ENCODE data around the gene INTS13. TPM values are rescaled to one million over a fixed set of nuclear protein-coding genes. Genes with fewer than 3 reads are reported as not detected.

The INTS13 gene
- total and polyA plus RNA-seq, 2 of the 8 experiments (the other 6 are each of a cell fraction or from before 2014, with no cell fraction given) = 20.5 to 58.2 TPM

- Histone ChIP-seq H2BK5ac (ENCODE audit: low read depth, low read length) (no peak overlapping the region), H3K18ac (ENCODE audit: extremely low read depth, low read length) (no peak overlapping the region), H2BK12ac (ENCODE audit: low read depth, low read length) (no peak overlapping the region), H2BK120ac (replicated peaks; ENCODE audit: low read depth, low read length) (no peak overlapping the region), H3K4me3 (ENCODE audit: extremely low read depth in 1 of 4, insufficient read depth in 2 of 4, low read depth in 3 of 4, low read length in 4 of 4) (0 out of 8 replicates have a peak overlapping the region, but pooled peaks of 1 of the 4 experiments have one; percentile 97), H4K5ac (ENCODE audit: insufficient read length, low read depth, low read length) (no peak overlapping the region), H2AK5ac (ENCODE audit: low read depth, low read length) (no peak overlapping the region), H3K9ac (replicated peaks in 1 of 4; ENCODE audit: extremely low read depth in 1 of 4, low read depth in 3 of 4, low read length in 3 of 4) (no peak overlapping the region), H4K20me1 (replicated peaks in 1 of 2; ENCODE audit: control insufficient read depth in 1 of 2, insufficient read depth in 2 of 2, low read length in 2 of 2) (peaks cover 4% of the 10 kb centered on the region in 2 experiments), H3K14ac (ENCODE audit: insufficient read length) (no peak overlapping the region), H3K9me3 (ENCODE audit: insufficient read depth in 2 of 2, low read depth in 1 of 2, low read length in 1 of 2) (no peaks in the 10 kb centered on the region), H3K4ac (replicated peaks; ENCODE audit: insufficient read length, low read depth, low read length) (no peak overlapping the region), H3K23me2 (ENCODE audit: low read depth, low read length) (peaks cover 5% of the 10 kb centered on the region), H2BK15ac (ENCODE audit: low read length) (no peak overlapping the region), H3K56ac (replicated peaks; ENCODE audit: insufficient read length, low read depth, low read length) (no peak overlapping the region), H2AFZ (ENCODE audit: low read length) (no peak overlapping the region), H3K79me1 (ENCODE audit: low read depth, low read length) (peaks cover 2% of the 10 kb centered on the region; the same call in 1 of the 2 replicates), H3K4me2 (ENCODE audit: insufficient read depth in 1 of 2, low read depth in 2 of 2, low read length in 2 of 2) (no peak overlapping the region), H4K91ac (replicated peaks; ENCODE audit: insufficient read length, low read length) (no peak overlapping the region), H3K23ac (ENCODE audit: insufficient read length) (no peak overlapping the region), H3K36me3 (ENCODE audit: control insufficient read depth in 2 of 4, insufficient read depth in 4 of 4, low read length in 3 of 4) (no peaks in the 10 kb centered on the region), H3K79me2 (ENCODE audit: control insufficient read depth in 1 of 2, insufficient read depth in 2 of 2, low read length in 2 of 2) (peaks cover 5 to 90% of the 10 kb centered on the region in 2 experiments; a peak in 3 of 4 replicates), H3K27me3 (replicated peaks in 1 of 4; ENCODE audit: control insufficient read depth in 3 of 4, extremely low read depth in 1 of 4, insufficient read depth in 3 of 4, low read length in 3 of 4) (no peaks in the 10 kb centered on the region), H3K4me1 (replicated peaks in 1 of 4; ENCODE audit: control insufficient read depth in 3 of 4, insufficient read depth in 4 of 4, low read length in 3 of 4) (peaks cover 0 to 5% (median 3%) of the 10 kb centered on the region in 4 experiments; a peak in 6 of 7 replicates), H3K27ac (ENCODE audit: low read depth, low read length) (no peak overlapping the region), H2BK20ac (ENCODE audit: low read length) (no peak overlapping the region), H4K8ac (ENCODE audit: extremely low read depth, insufficient read depth, low read length) (no peak overlapping the region)
- DNase-seq (ENCODE audit: low read depth in 1 of 2, low spot score in 2 of 2) (no peak), FAIRE-seq (no peak)
- POLR2A ChIA-PET (ENCODE audit: partially characterized antibody) = no interaction called here
- CTCF ChIA-PET (ENCODE audit: partially characterized antibody) = interaction anchor here (1.0 kb wide), 1 partner anchor 70 kb away, joined by 3 read pairs; no protein-coding TSS in a partner anchor
- WGBS, 2 experiments (ENCODE audit: extremely low coverage in 1 of 2, insufficient coverage in 1 of 2, insufficient read length in 1 of 2, insufficient replicate concordance in 2 of 2, low coverage in 1 of 2, low lambda C conversion rate in 2 of 2, missing lambda C conversion rate in 1 of 2) = 92% methylated on average over 3 of the region's 3 CpGs; no CpG with 5 or more reads in 1 of the 2 experiments
- no peak for TF ChIP-seq CHD1 (IDR thresholded peaks at IDR 0.05; ENCODE audit: low read depth, low read length)
Observed at GRCh38 chr12:26940516-26941214, 2.9 kb upstream of the INTS13 start.
